HEK293T (cell line): ENCODE results near the gene MPPED1.

ENCODE experiments used
- CTCF ChIA-PET: fragments of 350-600 bp; formaldehyde crosslinking; extraction: SDS; loops from one replicate; lab custom pipeline; 2021; ENCODE audit warnings: antibody characterized with exemption, inconsistent platforms; lab: Yijun Ruan, JAX
- POLR2A ChIA-PET: fragments of 350-600 bp; formaldehyde crosslinking; extraction: SDS; loops from one replicate; lab custom pipeline; 2020; ENCODE audit warnings: antibody characterized with exemption, inconsistent platforms; lab: Yijun Ruan, JAX
- DNase-seq: peaks from one replicate; pipeline ENCODE4 v3.0.0; 2012; ENCODE audit warnings: mixed read lengths; ENCODE audit errors: extremely low spot score
- ARNT ChIP-seq: fragments of 450-650 bp; IDR thresholded peaks from 2 replicates; pipeline ENCODE4 v1.6.1; 2017; ENCODE audit warnings: mild to moderate bottlenecking
- BHLHE40 ChIP-seq: fragments of 450-650 bp; IDR thresholded peaks from 2 replicates; pipeline ENCODE4 v1.6.1; 2016; ENCODE audit warnings: mild to moderate bottlenecking, moderate library complexity, borderline replicate concordance
- CTBP1 ChIP-seq: fragments of 450-650 bp; IDR thresholded peaks from 2 replicates; pipeline ENCODE4 v1.6.1; 2016; ENCODE audit warnings: borderline replicate concordance
- ELF4 ChIP-seq: fragments of 450-650 bp; IDR thresholded peaks from 2 replicates; pipeline ENCODE4 v1.6.1; 2017; ENCODE audit warnings: antibody characterized with exemption
- FOXA1 ChIP-seq: fragments of 450-650 bp; IDR thresholded peaks from 2 replicates; pipeline ENCODE4 v1.6.1; 2016; ENCODE audit warnings: mild to moderate bottlenecking
- FOXK2 ChIP-seq: fragments of 450-650 bp; IDR thresholded peaks from 2 replicates; pipeline ENCODE4 v1.6.1; 2016; ENCODE audit warnings: mild to moderate bottlenecking
- FOXM1 ChIP-seq: fragments of 450-650 bp; IDR thresholded peaks from 2 replicates; pipeline ENCODE4 v1.6.1; 2017; ENCODE audit warnings: mild to moderate bottlenecking, borderline replicate concordance
- HDGF ChIP-seq: fragments of 450-650 bp; IDR thresholded peaks from 2 replicates; pipeline ENCODE4 v1.6.1; 2017; ENCODE audit warnings: antibody characterized with exemption, borderline replicate concordance
- L3MBTL2 ChIP-seq: fragments of 450-650 bp; conservative IDR thresholded peaks from 2 replicates; pipeline ENCODE4 v1.6.1; 2016; ENCODE audit warnings: mild to moderate bottlenecking
- LEF1 ChIP-seq: fragments of 450-650 bp; IDR thresholded peaks from 2 replicates; pipeline ENCODE4 v1.6.1; 2017; ENCODE audit warnings: mild to moderate bottlenecking, borderline replicate concordance
- NFRKB ChIP-seq: fragments of 450-650 bp; IDR thresholded peaks from 2 replicates; pipeline ENCODE4 v1.6.1; 2016; ENCODE audit warnings: mild to moderate bottlenecking, moderate library complexity
- SP1 ChIP-seq: fragments of 450-650 bp; IDR thresholded peaks from 2 replicates; pipeline ENCODE4 v1.6.1; 2017
- SUZ12 ChIP-seq: fragments of 450-650 bp; IDR thresholded peaks from 2 replicates; pipeline ENCODE4 v1.6.1; 2016; ENCODE audit warnings: mild to moderate bottlenecking
- TARDBP ChIP-seq: fragments of 450-650 bp; IDR thresholded peaks from 2 replicates; pipeline ENCODE4 v1.6.1; 2016
- ZNF384 ChIP-seq: fragments of 450-650 bp; IDR thresholded peaks from 2 replicates; pipeline ENCODE4 v1.6.1; 2016
- TF ChIP-seq, protein P1 (sequence below): fragments of 450-650 bp; IDR thresholded peaks from 2 replicates; pipeline ENCODE4 v1.6.1; 2016

The MPPED1 gene

GRCh38 chr22:43531651-43532050 lies 119.8 kb downstream of the MPPED1 start:
- ChIA-PET POLR2A (no interaction called here), CTCF (no interaction called here)
- DNase-seq = no peak
- TF ChIP-seq CTBP1 = no peak

GRCh38 chr22:43532301-43533155 lies 120.7 kb downstream of the MPPED1 start:
- CTCF ChIA-PET = no interaction called here
- POLR2A ChIA-PET = no interaction called here
- TF ChIP-seq ZNF384 = no peak
- TF ChIP-seq, protein P1, sequence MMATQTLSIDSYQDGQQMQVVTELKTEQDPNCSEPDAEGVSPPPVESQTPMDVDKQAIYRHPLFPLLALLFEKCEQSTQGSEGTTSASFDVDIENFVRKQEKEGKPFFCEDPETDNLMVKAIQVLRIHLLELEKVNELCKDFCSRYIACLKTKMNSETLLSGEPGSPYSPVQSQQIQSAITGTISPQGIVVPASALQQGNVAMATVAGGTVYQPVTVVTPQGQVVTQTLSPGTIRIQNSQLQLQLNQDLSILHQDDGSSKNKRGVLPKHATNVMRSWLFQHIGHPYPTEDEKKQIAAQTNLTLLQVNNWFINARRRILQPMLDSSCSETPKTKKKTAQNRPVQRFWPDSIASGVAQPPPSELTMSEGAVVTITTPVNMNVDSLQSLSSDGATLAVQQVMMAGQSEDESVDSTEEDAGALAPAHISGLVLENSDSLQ = no peak
- no peak for TF ChIP-seq BHLHE40
- no peak for TF ChIP-seq TARDBP
- TF ChIP-seq CTBP1 = no peak
- no peak for TF ChIP-seq SUZ12
- no peak for TF ChIP-seq FOXM1
- TF ChIP-seq LEF1 = no peak
- TF ChIP-seq HDGF = no peak
- no peak for TF ChIP-seq FOXA1
- no peak for TF ChIP-seq SP1
- TF ChIP-seq L3MBTL2 = no peak
- no peak for TF ChIP-seq NFRKB
- no peak for TF ChIP-seq ELF4
- TF ChIP-seq FOXK2 = no peak
- TF ChIP-seq ARNT = no peak

DNA sequence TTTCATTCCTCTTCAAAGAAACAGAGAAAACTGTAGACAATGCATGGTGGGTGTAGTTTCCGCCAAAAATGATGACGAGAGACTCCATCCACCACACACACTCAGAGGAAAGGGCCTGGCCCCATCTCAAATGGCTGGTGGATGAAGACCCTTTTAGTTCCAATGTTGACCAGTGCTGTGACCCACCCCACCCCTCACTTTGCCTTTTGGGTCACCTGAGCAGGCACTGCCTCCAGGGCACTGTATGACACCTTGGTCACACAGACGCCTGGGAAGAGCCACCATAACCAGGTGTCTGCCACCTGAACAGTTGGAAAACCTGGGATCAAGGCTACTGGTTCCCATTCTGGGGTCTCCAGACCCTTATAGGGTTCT lies 121.3 kb downstream of the MPPED1 start:
- CTCF ChIA-PET = no interaction called here
- TF ChIP-seq TARDBP (no peak), ELF4 (no peak), FOXA1 (no peak), ARNT (no peak), HDGF (no peak), SUZ12 (no peak), NFRKB (no peak), SP1 (no peak), FOXK2 (no peak)
- POLR2A ChIA-PET = no interaction called here
- no peak for DNase-seq

More at GRCh38 chr22:43532301-43533155, 120.7 kb downstream of the MPPED1 start:
- DNase-seq = no peak

DNA sequence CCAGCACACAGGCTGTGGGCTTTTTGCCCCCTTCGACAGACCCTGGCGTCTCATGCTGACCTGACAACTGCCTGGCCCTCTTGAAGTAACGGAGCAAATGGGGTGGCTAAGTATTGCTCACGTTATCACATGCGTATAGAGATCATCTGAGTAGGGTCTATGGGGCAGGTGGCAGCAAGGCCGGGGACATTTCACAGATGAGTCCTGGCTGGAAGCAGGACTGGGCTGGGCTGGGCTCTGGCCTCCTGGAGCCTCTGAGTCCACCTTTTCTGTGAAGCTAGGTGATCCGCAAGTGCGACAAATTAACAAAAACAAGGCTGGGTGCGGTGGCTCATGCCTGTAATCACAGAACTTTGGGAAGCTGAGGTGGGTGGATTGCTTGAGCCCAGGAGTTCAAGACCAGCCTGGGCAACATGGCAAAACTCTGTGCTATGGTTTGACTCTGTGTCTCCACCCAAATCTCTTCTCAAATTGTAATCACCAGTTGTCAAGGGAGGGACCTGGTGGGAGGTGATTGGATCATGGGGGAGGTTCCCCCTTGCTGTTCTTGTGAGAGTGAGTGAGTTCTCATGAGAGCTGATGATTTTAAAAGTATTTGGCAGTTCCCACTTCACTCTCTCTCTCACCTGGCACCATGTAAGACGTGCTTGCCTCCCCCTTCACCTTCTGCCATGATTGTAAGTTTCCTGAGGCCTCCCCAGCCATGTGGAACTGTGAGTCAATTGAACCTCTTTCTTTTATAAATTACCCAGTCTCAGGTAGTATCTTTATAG lies 122.0 kb downstream of the MPPED1 start:
- ChIA-PET POLR2A (no interaction called here), CTCF (no interaction called here)
- no peak for DNase-seq
- TF ChIP-seq ZNF384 (no peak), SUZ12 (no peak), ELF4 (no peak), LEF1 (no peak), CTBP1 (no peak), L3MBTL2 (no peak)
- TF ChIP-seq, protein P1 = no peak

GRCh38 chr22:43534916-43535315 lies 123.1 kb downstream of the MPPED1 start:
- DNase-seq = no peak
- POLR2A ChIA-PET = no interaction called here
- no peak for TF ChIP-seq BHLHE40
- CTCF ChIA-PET = no interaction called here

DNA sequence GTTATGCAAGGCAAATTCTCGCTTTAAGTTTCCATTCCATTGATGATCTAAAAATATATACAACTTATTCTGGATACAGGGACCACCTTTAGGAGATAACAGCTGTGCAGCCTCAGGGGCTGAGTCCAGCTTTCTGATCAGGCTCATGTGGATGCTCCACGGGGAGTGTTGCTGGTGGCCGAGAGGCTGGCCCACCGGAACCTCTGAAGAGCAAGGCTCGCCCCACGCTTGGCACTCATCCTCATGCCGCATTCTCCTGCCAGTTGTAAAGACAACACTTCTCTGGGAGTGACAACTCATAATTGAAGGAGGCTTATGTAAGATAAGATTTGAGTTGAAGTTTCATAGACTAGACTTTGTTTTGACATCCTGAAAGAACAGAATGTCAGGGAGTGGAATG lies 123.5 kb downstream of the MPPED1 start:
- CTCF ChIA-PET = no interaction called here
- no peak for DNase-seq
- POLR2A ChIA-PET = no interaction called here
- TF ChIP-seq SP1 (no peak), SUZ12 (no peak), ARNT (no peak), ELF4 (no peak), HDGF (no peak), FOXM1 (no peak), BHLHE40 (no peak), FOXK2 (no peak), CTBP1 (no peak), L3MBTL2 (no peak), LEF1 (no peak), ZNF384 (no peak), NFRKB (no peak), FOXA1 (no peak), TARDBP (no peak)
- TF ChIP-seq, protein P1 = no peak
